H54 (cell line): ENCODE data around the gene HSD17B14.
"Not testable (repeated sequence)": the region's sequence is repeated elsewhere in the genome, so short reads cannot be mapped to it uniquely, and the experiment has no call there.

Source experiments
- DNase-seq: peaks from one replicate; pipeline ENCODE4 v3.0.0; 2011; ENCODE audit warnings: low spot score, mixed read lengths; ENCODE audit not compliant: insufficient read length
- FAIRE-seq: peaks from 3 replicates; lab custom pipeline; 2011; peaks lifted over from hg19 to GRCh38; lab: Jason Lieb, UNC
- POLR2A ChIP-seq: IDR thresholded peaks from 2 replicates; pipeline ENCODE4 v1.6.1; 2011; ENCODE audit warnings: low read depth, mild to moderate bottlenecking, low read length

The HSD17B14 gene

GRCh38 chr19:48780631-48781391 lies 55.5 kb downstream of the HSD17B14 start:
- no peak for TF ChIP-seq POLR2A
- no peak for DNase-seq
- peak; percentile 33 for FAIRE-seq

- no peak for FAIRE-seq
These were observed 56.7 kb downstream of the HSD17B14 start for GRCh38 chr19:48779636-48780035.

GRCh38 chr19:48777720-48778119 lies 58.6 kb downstream of the HSD17B14 start:
- DNase-seq, result no peak
- TF ChIP-seq POLR2A, result no peak
- no peak for FAIRE-seq

More at GRCh38 chr19:48779636-48780035, 56.7 kb downstream of the HSD17B14 start:
- no peak for TF ChIP-seq POLR2A
- DNase-seq, result no peak

GRCh38 chr19:48777139-48777538 lies 59.2 kb downstream of the HSD17B14 start:
- TF ChIP-seq POLR2A, result no peak
- no peak for FAIRE-seq
- DNase-seq, result no peak

GRCh38 chr19:48772503-48772953 lies 63.8 kb downstream of the HSD17B14 start:
- no peak for TF ChIP-seq POLR2A
- FAIRE-seq (no peak), DNase-seq (no peak)

- TF ChIP-seq POLR2A, result no peak
- DNase-seq (no peak), FAIRE-seq (no peak)
These were observed 65.4 kb downstream of the HSD17B14 start for GRCh38 chr19:48770734-48771472.

- DNase-seq, result no peak
- FAIRE-seq, result no peak
- TF ChIP-seq POLR2A, result no peak
These were observed 66.0 kb downstream of the HSD17B14 start for GRCh38 chr19:48770266-48770665.

GRCh38 chr19:48768994-48769713 lies 67.1 kb downstream of the HSD17B14 start:
- FAIRE-seq (no peak), DNase-seq (no peak)
- no peak for TF ChIP-seq POLR2A

GRCh38 chr19:48768171-48768753 lies 68.0 kb downstream of the HSD17B14 start:
- not testable (repeated sequence) for FAIRE-seq, DNase-seq

GRCh38 chr19:48765816-48766215 lies 70.5 kb downstream of the HSD17B14 start:
- not testable (repeated sequence) for DNase-seq, FAIRE-seq
